SK-N-SH (cell line): ENCODE results near the gene GPR179. TPM values are rescaled to one million over a fixed set of nuclear protein-coding genes. Genes with fewer than 3 reads are reported as not detected.
A peak's percentile ranks its signal among the peaks of the same experiment; 100 is the strongest.

ENCODE experiments used
- CTCF ChIA-PET: fragments of 300-600, 350-600 bp; formaldehyde crosslinking; extraction: SDS; loops from one replicate; lab custom pipeline; 2021; lab: Yijun Ruan, JAX
- POLR2A ChIA-PET: fragments of 350-600 bp; sonication (Branson Sonifier 250); formaldehyde crosslinking; extraction: SDS; loops from one replicate; lab custom pipeline; 2020; ENCODE audit warnings: antibody characterized with exemption, inconsistent platforms; lab: Yijun Ruan, JAX
- DNase-seq: peaks from one replicate; pipeline ENCODE4 v3.0.0; 2012
- H2AFZ ChIP-seq: fragments of 200-600 bp; sonication (generic); 2 replicates; pipeline ENCODE4 v1.8.1; 2016; ENCODE audit warnings: antibody characterized with exemption, mild to moderate bottlenecking, low read depth
- H3F3A ChIP-seq: fragments of 200-600 bp; sonication (generic); replicated peaks from 2 replicates; pipeline ENCODE3; 2016; ENCODE audit warnings: antibody characterized with exemption, mild to moderate bottlenecking; ENCODE audit not compliant: insufficient read depth
- H3K27ac ChIP-seq, 2 experiments: fragments of 200-500 bp in 1 of 2; fragments of 200-600 bp in 1 of 2; sonication (Bioruptor generic) in 1 of 2; sonication (generic), shearing (Covaris generic) in 1 of 2; 2 replicates each; pipeline versions ENCODE4 v1.5.1 to v1.6.1; 2014 to 2016; ENCODE audit warnings: low read depth in 2 of 2, inconsistent platforms in 1 of 2, low read length in 1 of 2, mild to moderate bottlenecking in 1 of 2, mixed read lengths in 1 of 2
- H3K27me3 ChIP-seq: fragments of 200-600 bp; sonication (generic), shearing (Covaris generic); 2 replicates; pipeline ENCODE4 v1.6.1; 2016; ENCODE audit warnings: mixed run types; ENCODE audit not compliant: insufficient read depth
- H3K36me3 ChIP-seq, 2 experiments: fragments of 200-500 bp in 1 of 2; fragments of 200-600 bp in 1 of 2; sonication (Bioruptor generic) in 1 of 2; sonication (generic) in 1 of 2; replicated peaks in 1 of 2; 2 replicates each; pipeline versions ENCODE3 to v1.5.1; 2014 to 2016; ENCODE audit warnings: low read length in 1 of 2, mild to moderate bottlenecking in 1 of 2; ENCODE audit not compliant: insufficient read depth in 2 of 2, control insufficient read depth in 1 of 2
- H3K4me1 ChIP-seq, 2 experiments: fragments of 200-500 bp in 1 of 2; fragments of 200-600 bp in 1 of 2; sonication (Bioruptor generic) in 1 of 2; sonication (generic), shearing (Covaris generic) in 1 of 2; 2 replicates each; pipeline versions ENCODE4 v1.5.1 to v1.6.1; 2014 to 2016; ENCODE audit warnings: low read depth in 1 of 2, low read length in 1 of 2, mixed run types in 1 of 2; ENCODE audit not compliant: insufficient read depth in 2 of 2, control insufficient read depth in 1 of 2
- H3K4me2 ChIP-seq: fragments of 200-600 bp; sonication (generic), shearing (Covaris generic); 2 replicates; pipeline ENCODE4 v1.6.1; 2017; ENCODE audit warnings: mixed run types
- H3K4me3 ChIP-seq, 2 experiments: fragments of 200-500 bp in 1 of 2; fragments of 200-600 bp in 1 of 2; sonication (Bioruptor generic) in 1 of 2; sonication (generic), shearing (Covaris generic) in 1 of 2; 2 replicates each; pipeline versions ENCODE4 v1.5.1 to v1.8.1; 2014 to 2016; ENCODE audit warnings: low read depth in 2 of 2, inconsistent platforms in 1 of 2, low read length in 1 of 2, mild to moderate bottlenecking in 1 of 2, mixed read lengths in 1 of 2, moderate library complexity in 1 of 2
- H3K79me2 ChIP-seq: fragments of 200-600 bp; sonication (generic); 2 replicates; pipeline ENCODE4 v1.8.1; 2017; ENCODE audit warnings: mild to moderate bottlenecking; ENCODE audit not compliant: insufficient read depth
- H3K9ac ChIP-seq: fragments of 200-600 bp; sonication (generic); 2 replicates; pipeline ENCODE4 v1.6.1; 2017; ENCODE audit warnings: mixed run types
- H3K9me2 ChIP-seq: fragments of 200-600 bp; sonication (generic); 2 replicates; pipeline ENCODE4 v1.6.1; 2017; ENCODE audit warnings: mixed run types
- H3K9me3 ChIP-seq: fragments of 200-600 bp; sonication (generic); 2 replicates; pipeline ENCODE4 v1.6.1; 2017; ENCODE audit warnings: mixed run types, mild to moderate bottlenecking, moderate library complexity
- H4K20me1 ChIP-seq: fragments of 200-600 bp; sonication (generic); 2 replicates; pipeline ENCODE4 v1.6.1; 2017; ENCODE audit warnings: mild to moderate bottlenecking, mixed run types; ENCODE audit not compliant: insufficient read depth
- EP300 ChIP-seq, 2 experiments: IDR thresholded peaks; 2 replicates each; pipeline versions ENCODE4 v1.4.0 to v1.6.1; 2012; ENCODE audit warnings: borderline replicate concordance in 1 of 2, low read depth in 1 of 2, low read length in 1 of 2
- EZH2phosphoT487 ChIP-seq: fragments of 200-600 bp; sonication (generic); IDR thresholded peaks from 2 replicates; pipeline ENCODE4 v1.6.1; 2017; ENCODE audit warnings: low read depth, mixed run types, mild to moderate bottlenecking, antibody characterized with exemption, moderate library complexity, borderline replicate concordance
- MAX ChIP-seq: IDR thresholded peaks from 2 replicates; pipeline ENCODE4 v1.4.0; 2012; ENCODE audit warnings: low read depth
- NFIC ChIP-seq: IDR thresholded peaks from 2 replicates; pipeline ENCODE4 v1.4.0; 2012; ENCODE audit warnings: borderline replicate concordance
- PBX3 ChIP-seq: IDR thresholded peaks from 2 replicates; pipeline ENCODE4; 2012
- RAD21 ChIP-seq: IDR thresholded peaks from 2 replicates; pipeline ENCODE4 v1.6.1; 2012; ENCODE audit warnings: mild to moderate bottlenecking, low read length
- RCOR1 ChIP-seq: fragments of 150-350 bp; IDR thresholded peaks from 2 replicates; pipeline ENCODE4 v1.6.1; 2017; ENCODE audit warnings: antibody characterized with exemption, low read length
- RFX5 ChIP-seq: IDR thresholded peaks from 2 replicates; pipeline ENCODE4 v1.6.1; 2012; ENCODE audit warnings: mild to moderate bottlenecking, improper control_type of control experiment, low read length
- RXRA ChIP-seq: IDR thresholded peaks from 2 replicates; pipeline ENCODE4 v1.4.0; 2012; ENCODE audit warnings: low read depth, mild to moderate bottlenecking, borderline replicate concordance
- TCF12 ChIP-seq: IDR thresholded peaks from 2 replicates; pipeline ENCODE4 v1.4.0; 2012
- TEAD4 ChIP-seq: IDR thresholded peaks from 2 replicates; pipeline ENCODE4 v1.4.0; 2012; ENCODE audit warnings: mild to moderate bottlenecking, borderline replicate concordance; ENCODE audit not compliant: insufficient read depth
- YY1 ChIP-seq: IDR thresholded peaks from 2 replicates; pipeline ENCODE4 v1.4.0; 2012; ENCODE audit warnings: low read depth, mild to moderate bottlenecking
- ZBTB33 ChIP-seq: IDR thresholded peaks from 2 replicates; pipeline ENCODE4 v1.4.0; 2012; ENCODE audit warnings: low read depth, borderline replicate concordance
- WGBS: methylation state at CpG from one replicate; pipeline ENCODE4 v1.1.6; 2017; ENCODE audit warnings: low lambda C conversion rate; 5-methylcytosine and 5-hydroxymethylcytosine counted together
- polyA plus RNA-seq, 3 experiments: library from polyadenylated mRNA; depleted of rRNA; stranded (reverse); fragments of >200 nt; gene quantifications; 2 replicates each; pipeline ENCODE4 v1.2.3, GENCODE V29; 2012
- TF ChIP-seq, protein P1 (sequence below): IDR thresholded peaks from 2 replicates; pipeline ENCODE4 v1.4.0; 2012; ENCODE audit warnings: low read depth, borderline replicate concordance

The GPR179 gene
- polyA plus RNA-seq, 1 of the 3 experiments (the other 2 are of a cell fraction), result 0.02 TPM

DNA sequence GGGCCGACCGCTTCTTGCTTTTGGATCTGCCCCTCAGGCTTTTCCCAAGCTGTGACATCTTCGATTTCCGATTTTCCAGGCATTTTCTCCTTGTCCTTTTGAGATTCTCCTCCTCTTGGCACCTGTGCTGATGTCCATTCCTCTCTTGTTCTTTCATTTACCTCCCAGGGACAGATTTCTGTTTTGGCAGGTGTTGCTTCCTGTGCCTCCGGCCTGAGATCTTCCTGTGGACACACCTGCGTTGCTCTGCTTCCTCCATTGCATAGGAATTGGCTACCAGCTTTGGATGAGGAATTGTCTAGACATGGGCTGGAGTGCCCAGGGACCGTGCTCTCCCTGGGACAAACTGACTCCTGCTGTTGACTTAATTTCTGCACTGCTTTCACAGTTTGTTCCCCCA lies 15.1 kb downstream of the GPR179 start:
- no peaks in the 10 kb centered on the region for H3K27me3 ChIP-seq
- H3F3A ChIP-seq, result no peaks in the 10 kb centered on the region
- H3K79me2 ChIP-seq, result no peaks in the 10 kb centered on the region
- peaks cover 0 to 1% of the 10 kb centered on the region in 2 experiments for H3K36me3 ChIP-seq
- H4K20me1 ChIP-seq, result no peaks in the 10 kb centered on the region
- peaks cover 0 to 29% of the 10 kb centered on the region in 2 experiments; a peak in 2 of 4 replicates for H3K4me1 ChIP-seq
- H3K4me3 ChIP-seq, result no peak overlapping the region
- ChIA-PET POLR2A (interaction anchor here (0.7 kb wide), 1 partner anchor 20 kb away, joined by 3 read pairs; no protein-coding TSS in a partner anchor), CTCF (interaction anchor here (0.8 to 23.5 kb wide), 5 partner anchors 19 to 339 kb away, joined by 3 to 303 read pairs (median 4); partner anchors contain the start of genes GPR179 and SOCS7)
- 87% methylated on average over 7 of the region's 7 CpGs for WGBS
- no peak overlapping the region for H3K27ac ChIP-seq
- H2AFZ ChIP-seq, result no peak overlapping the region
- no peak for DNase-seq
- H3K9me3 ChIP-seq, result no peaks in the 10 kb centered on the region
- TF ChIP-seq TCF12 (no peak), TEAD4 (no peak), RAD21 (no peak), NFIC (no peak), YY1 (no peak)
- TF ChIP-seq, protein P1, sequence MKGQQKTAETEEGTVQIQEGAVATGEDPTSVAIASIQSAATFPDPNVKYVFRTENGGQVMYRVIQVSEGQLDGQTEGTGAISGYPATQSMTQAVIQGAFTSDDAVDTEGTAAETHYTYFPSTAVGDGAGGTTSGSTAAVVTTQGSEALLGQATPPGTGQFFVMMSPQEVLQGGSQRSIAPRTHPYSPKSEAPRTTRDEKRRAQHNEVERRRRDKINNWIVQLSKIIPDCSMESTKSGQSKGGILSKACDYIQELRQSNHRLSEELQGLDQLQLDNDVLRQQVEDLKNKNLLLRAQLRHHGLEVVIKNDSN, result no peak
- H3K4me2 ChIP-seq, result no peak overlapping the region
- H3K9me2 ChIP-seq, result no peaks in the 10 kb centered on the region
- no peak overlapping the region for H3K9ac ChIP-seq

DNA sequence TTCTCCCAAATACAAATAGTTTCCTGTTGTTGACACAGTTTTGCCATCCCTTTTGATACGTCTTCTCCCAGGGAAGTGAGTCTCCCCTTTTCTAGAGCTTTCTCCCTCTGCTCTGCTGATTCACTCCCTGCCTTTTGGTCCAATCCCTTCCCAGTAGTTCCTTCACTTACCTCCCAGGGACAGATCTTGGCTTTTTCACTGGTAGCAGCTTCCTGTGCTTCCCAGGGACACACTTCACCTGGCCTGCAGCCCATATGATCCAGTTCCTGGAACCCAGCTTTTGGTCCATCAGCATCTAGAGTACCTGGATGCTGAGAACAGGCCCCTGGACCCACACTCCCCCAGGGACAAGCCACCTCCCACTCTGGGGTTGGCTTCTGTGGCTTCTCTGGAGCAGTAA lies 15.8 kb downstream of the GPR179 start:
- Histone ChIP-seq H3K9me2 (no peaks in the 10 kb centered on the region), H3K9ac (no peak overlapping the region), H3K4me3 (no peak overlapping the region), H3K36me3 (peaks cover under 1 to 8% of the 10 kb centered on the region in 2 experiments), H3K4me1 (peaks cover 0 to 30% of the 10 kb centered on the region in 2 experiments; a peak in 2 of 4 replicates), H3K9me3 (no peaks in the 10 kb centered on the region), H3K27ac (no peak overlapping the region), H2AFZ (no peak overlapping the region), H3K27me3 (no peaks in the 10 kb centered on the region), H3K79me2 (no peaks in the 10 kb centered on the region)
- 85% methylated on average over 1 of the region's 1 CpG for WGBS
- peak; percentile 8 for DNase-seq
- CTCF ChIA-PET, result interaction anchor here (2.5 to 23.5 kb wide), 2 partner anchors 20 to 87 kb away, joined by 9 to 303 read pairs; partner anchors contain the start of genes GPR179 and SOCS7
- TF ChIP-seq RFX5 (no peak), EP300 (IDR thresholded peaks at IDR 0.05; ENCODE audit: borderline replicate concordance in 1 of 2, low read depth in 1 of 2, low read length in 1 of 2) (no peak), RCOR1 (no peak), YY1 (no peak), NFIC (no peak), PBX3 (no peak), RXRA (no peak), MAX (no peak), ZBTB33 (no peak), EZH2phosphoT487 (no peak)
- TF ChIP-seq, all 33 proteins: peak for 0
- Histone ChIP-seq H4K20me1 (no peaks in the 10 kb centered on the region), H3K4me2 (no peak overlapping the region), H3F3A (no peaks in the 10 kb centered on the region)
- POLR2A ChIA-PET, result interaction anchor here (0.7 kb wide), 1 partner anchor 21 kb away, joined by 3 read pairs; no protein-coding TSS in a partner anchor
